SJCRH30 (cell line): Measurements from ENCODE around the gene ST3GAL3. TPM values are rescaled to one million over a fixed set of nuclear protein-coding genes. Genes with fewer than 3 reads are reported as not detected.

Source experiments
- DNase-seq, 2 experiments: peaks; one replicate each; pipeline ENCODE4 v3.0.0-alpha.2; 2015 to 2020
- H3K27ac ChIP-seq: fragments of 250-450 bp; sonication (Bioruptor Pico); 2 replicates; pipeline ENCODE4 v1.5.1; 2020; ENCODE audit warnings: mild to moderate bottlenecking, moderate library complexity
- H3K27me3 ChIP-seq: fragments of 250-450 bp; sonication (Bioruptor Pico); 2 replicates; pipeline ENCODE4 v1.5.1; 2020; ENCODE audit warnings: mild to moderate bottlenecking, moderate library complexity
- H3K36me3 ChIP-seq: fragments of 250-450 bp; sonication (Bioruptor Pico); 2 replicates; pipeline ENCODE4 v1.5.1; 2020; ENCODE audit warnings: mild to moderate bottlenecking, moderate library complexity
- H3K4me1 ChIP-seq: fragments of 250-450 bp; sonication (Bioruptor Pico); 2 replicates; pipeline ENCODE4 v1.5.1; 2020; ENCODE audit warnings: mild to moderate bottlenecking, moderate library complexity
- H3K4me3 ChIP-seq: fragments of 250-450 bp; sonication (Bioruptor Pico); 2 replicates; pipeline ENCODE4 v1.5.1; 2020; ENCODE audit warnings: mild to moderate bottlenecking, moderate library complexity
- H3K9me3 ChIP-seq: fragments of 250-450 bp; sonication (Bioruptor Pico); replicated peaks from 2 replicates; pipeline ENCODE4 v1.5.1; 2020; ENCODE audit warnings: mild to moderate bottlenecking, moderate library complexity
- total RNA-seq: library from RNA; depleted of rRNA; stranded (reverse); fragments of >200 nt; shearing (Covaris generic); gene quantifications from 2 replicates; pipeline ENCODE4 v1.2.3, GENCODE V29; 2014

The ST3GAL3 gene
- total RNA-seq, 1 experiment from 2014 or later: 10.5 TPM

DNA sequence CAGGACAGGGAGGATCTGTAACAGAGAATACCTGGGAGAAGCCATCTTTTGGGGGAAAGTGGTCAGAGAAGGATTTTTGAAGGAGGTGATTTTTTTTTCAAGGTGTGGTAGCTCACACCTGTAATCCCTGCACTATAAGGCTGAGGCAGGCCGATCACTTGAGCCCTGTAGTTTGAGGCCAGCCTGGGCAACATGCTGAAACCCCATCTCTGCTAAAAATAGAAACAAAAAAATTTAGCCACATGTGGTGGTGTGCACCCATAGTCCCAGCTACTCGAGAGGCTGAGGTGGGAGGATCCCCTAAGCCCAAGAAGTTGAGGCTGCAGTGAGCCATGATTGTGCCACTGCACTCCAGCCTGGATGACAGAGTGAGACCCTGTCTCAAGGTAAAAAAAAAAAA lies 158.9 kb downstream of the ST3GAL3 start:
- H3K36me3 ChIP-seq: no peaks in the 10 kb centered on the region
- no peaks in the 10 kb centered on the region for H3K9me3 ChIP-seq
- no peak overlapping the region for H3K4me3 ChIP-seq
- no peak for DNase-seq
- no peak overlapping the region for H3K27ac ChIP-seq
- H3K27me3 ChIP-seq: no peaks in the 10 kb centered on the region
- H3K4me1 ChIP-seq: peaks cover 13% of the 10 kb centered on the region

DNA sequence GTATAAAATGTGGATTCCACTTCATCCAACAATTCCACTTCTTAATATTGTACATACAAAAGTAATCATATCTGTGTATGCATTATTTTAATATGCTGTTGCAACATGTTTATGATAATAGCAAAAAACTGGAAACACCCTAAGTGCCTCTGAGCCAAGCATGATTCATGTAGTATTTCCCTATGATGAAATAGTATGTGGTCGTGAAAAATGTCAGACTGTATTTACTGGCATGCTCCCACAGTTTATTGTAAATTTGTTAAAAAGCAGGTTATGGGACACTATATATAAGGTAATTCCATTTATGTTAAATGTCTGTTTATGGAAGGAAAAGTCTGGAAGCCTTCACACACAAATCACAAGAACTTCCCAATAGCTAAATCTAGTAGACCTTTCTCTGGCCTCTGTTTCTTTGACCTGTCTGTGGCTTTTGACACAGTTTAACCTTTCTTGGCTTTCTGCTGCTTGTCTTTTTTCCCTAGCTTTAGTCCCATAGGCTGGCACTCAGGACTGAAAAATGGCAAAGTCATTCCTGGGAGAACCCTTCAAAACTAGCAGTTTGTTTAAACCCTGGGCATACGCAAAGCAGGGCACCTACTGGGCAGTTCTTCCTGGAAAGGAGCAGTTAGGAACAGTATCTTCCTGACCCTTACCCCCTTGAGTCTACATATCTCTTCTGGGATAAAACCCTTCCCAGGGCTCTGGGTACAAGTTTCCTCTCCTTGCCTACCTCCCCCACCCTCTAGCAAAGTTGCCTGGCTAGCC lies 160.8 kb downstream of the ST3GAL3 start:
- Histone ChIP-seq H3K27me3 (no peaks in the 10 kb centered on the region), H3K27ac (no peak overlapping the region), H3K36me3 (no peaks in the 10 kb centered on the region), H3K4me3 (no peak overlapping the region), H3K9me3 (no peaks in the 10 kb centered on the region), H3K4me1 (peaks cover 13% of the 10 kb centered on the region)
- DNase-seq: no peak

DNA sequence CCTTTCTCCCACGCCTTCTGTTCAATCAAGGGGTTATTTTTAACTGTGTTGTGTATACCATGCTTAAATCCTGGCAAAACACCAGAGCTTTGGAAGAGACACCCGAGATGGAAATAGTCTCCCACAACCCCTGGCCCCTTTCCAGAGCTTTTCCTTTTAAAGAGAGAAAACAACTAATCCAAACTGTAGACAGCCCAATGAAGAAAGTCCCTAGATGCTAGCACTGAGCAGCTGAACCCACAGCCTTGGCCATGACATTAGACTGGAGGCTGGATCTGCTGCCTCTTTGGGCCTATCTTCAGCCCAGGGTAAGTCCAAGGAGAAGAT lies 161.4 kb downstream of the ST3GAL3 start:
- no peak overlapping the region for H3K27ac ChIP-seq
- peak; percentile 84 to 94 for DNase-seq
- H3K9me3 ChIP-seq: no peaks in the 10 kb centered on the region
- H3K4me3 ChIP-seq: no peak overlapping the region
- peaks cover 13% of the 10 kb centered on the region for H3K4me1 ChIP-seq
- no peaks in the 10 kb centered on the region for H3K27me3 ChIP-seq
- no peaks in the 10 kb centered on the region for H3K36me3 ChIP-seq

DNA sequence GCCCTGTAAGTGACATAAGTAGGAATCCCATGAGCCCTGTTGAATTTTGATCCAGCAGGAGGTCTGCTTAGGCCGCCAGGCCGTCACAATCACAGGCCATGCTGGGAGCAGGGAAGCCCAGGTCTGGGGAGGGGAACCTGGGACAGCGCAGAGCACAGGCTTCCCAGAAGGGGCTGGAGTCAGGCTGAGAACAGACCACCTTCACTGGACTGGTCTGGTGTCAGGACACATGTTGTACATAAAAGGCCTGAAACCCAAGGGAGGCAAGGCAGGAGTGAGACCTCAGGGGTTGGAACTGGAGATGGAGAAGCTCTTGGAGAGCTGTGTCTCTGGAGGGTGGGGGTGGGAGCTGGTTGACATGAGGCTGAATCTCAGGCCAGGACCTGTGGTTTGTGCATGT lies 163.0 kb downstream of the ST3GAL3 start:
- no peaks in the 10 kb centered on the region for H3K27me3 ChIP-seq
- no peak overlapping the region for H3K4me3 ChIP-seq
- H3K4me1 ChIP-seq: peaks cover 13% of the 10 kb centered on the region
- no peak overlapping the region for H3K27ac ChIP-seq
- H3K9me3 ChIP-seq: no peaks in the 10 kb centered on the region
- DNase-seq: no peak
- H3K36me3 ChIP-seq: no peaks in the 10 kb centered on the region

DNA sequence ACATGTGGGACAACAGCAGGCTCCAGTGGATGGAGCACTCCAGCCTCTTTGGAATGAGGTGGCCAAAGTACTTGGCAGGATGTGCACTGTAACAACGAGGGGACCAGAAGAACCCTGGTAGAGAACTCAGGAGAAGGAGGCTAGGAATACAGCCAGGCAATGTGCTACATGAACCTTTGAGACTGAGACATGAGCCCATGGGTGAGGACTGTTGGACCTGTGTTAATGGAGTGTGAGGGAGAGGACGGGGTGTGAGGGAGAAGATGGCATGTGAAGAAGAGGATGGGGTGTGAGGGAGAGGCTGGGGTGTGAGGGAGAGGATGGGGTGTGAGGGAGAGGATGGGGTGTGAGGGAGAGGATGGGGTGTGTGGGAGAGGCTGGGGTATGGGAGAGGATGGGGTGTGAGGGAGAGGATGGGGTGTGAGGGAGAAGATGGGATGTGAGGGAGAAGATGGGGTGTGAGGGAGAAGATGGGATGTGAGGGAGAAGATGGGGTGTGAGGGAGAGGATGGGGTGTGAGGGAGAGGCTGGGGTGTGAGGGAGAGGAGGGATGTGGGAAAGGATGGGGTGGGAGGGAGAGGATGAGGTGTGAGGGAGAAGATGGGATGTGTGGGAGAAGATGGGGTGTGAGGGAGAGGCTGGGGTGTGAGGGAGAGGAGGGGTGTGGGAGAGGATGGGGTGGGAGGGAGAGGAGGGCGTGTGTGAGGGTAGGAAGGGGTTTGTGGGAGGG lies 164.0 kb downstream of the ST3GAL3 start:
- no peaks in the 10 kb centered on the region for H3K9me3 ChIP-seq
- H3K4me3 ChIP-seq: no peak overlapping the region
- peaks cover 13% of the 10 kb centered on the region for H3K4me1 ChIP-seq
- no peaks in the 10 kb centered on the region for H3K27me3 ChIP-seq
- H3K27ac ChIP-seq: no peak overlapping the region
- H3K36me3 ChIP-seq: no peaks in the 10 kb centered on the region
- DNase-seq: no peak

DNA sequence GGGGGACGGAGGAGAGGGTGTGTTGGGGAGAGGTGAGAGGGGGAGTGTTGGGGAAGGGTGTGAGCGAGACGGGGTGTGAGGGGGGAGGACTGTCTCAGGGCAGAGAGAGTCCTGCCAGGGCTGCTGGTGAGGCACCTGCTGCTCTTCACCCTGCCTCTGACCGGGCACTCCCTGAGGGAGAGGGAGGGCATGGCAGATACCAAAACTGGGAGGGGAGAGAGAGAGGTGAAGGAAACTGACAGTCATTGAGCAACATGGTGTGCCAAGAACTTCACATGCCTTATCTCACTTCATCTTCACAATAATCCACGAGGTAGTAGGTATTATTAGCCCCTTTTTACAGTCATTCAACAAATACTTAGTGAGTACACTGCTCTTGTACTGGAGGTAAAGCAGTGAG lies 164.9 kb downstream of the ST3GAL3 start:
- H3K4me1 ChIP-seq: peaks cover 13% of the 10 kb centered on the region
- no peak overlapping the region for H3K4me3 ChIP-seq
- H3K36me3 ChIP-seq: no peaks in the 10 kb centered on the region
- H3K27me3 ChIP-seq: no peaks in the 10 kb centered on the region
- DNase-seq: no peak
- H3K27ac ChIP-seq: no peak overlapping the region
- no peaks in the 10 kb centered on the region for H3K9me3 ChIP-seq

DNA sequence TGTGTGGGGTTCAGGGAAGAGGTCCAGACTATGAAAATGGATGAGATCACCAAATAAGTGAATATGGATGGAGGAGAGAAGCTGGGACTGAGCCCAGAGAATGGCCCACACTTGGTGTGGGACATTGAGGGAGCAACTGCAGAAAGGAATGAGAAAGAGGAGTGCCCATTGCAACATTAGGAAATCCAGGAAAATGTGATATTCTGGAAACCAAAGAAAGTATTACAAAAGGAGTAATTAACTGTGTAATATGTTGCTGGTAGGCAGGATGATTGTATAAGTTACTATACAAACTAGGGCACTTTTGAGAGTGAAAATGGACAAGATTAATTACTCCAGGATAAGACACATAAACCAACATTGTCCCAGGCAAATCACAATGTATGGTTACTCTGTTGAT lies 166.5 kb downstream of the ST3GAL3 start:
- Histone ChIP-seq H3K9me3 (no peaks in the 10 kb centered on the region), H3K4me1 (peaks cover 4% of the 10 kb centered on the region), H3K27me3 (no peaks in the 10 kb centered on the region), H3K27ac (no peak overlapping the region), H3K4me3 (no peak overlapping the region), H3K36me3 (no peaks in the 10 kb centered on the region)
- no peak for DNase-seq

DNA sequence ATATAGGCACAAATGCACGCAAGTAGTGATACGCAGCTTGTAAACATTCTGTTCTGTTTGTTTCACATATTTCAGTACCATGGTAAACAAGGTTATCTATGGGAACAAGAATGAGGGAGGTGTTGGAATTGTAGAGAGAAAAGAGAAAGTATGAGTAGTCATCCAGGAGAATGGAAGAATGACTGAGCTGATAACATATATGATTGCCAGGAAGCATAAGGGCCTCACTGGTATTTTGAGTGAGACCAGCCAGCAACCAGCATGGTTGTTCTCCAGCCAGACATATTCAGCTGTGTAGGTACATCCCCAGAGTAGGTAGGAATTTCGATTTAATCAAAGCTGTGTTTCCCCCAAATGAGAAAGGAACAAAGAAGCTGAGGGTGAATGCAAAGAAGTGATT lies 167.4 kb downstream of the ST3GAL3 start:
- Histone ChIP-seq H3K27me3 (no peaks in the 10 kb centered on the region), H3K36me3 (no peaks in the 10 kb centered on the region), H3K27ac (no peak overlapping the region), H3K4me1 (no peaks in the 10 kb centered on the region), H3K9me3 (no peaks in the 10 kb centered on the region), H3K4me3 (no peak overlapping the region)
- DNase-seq: no peak

DNA sequence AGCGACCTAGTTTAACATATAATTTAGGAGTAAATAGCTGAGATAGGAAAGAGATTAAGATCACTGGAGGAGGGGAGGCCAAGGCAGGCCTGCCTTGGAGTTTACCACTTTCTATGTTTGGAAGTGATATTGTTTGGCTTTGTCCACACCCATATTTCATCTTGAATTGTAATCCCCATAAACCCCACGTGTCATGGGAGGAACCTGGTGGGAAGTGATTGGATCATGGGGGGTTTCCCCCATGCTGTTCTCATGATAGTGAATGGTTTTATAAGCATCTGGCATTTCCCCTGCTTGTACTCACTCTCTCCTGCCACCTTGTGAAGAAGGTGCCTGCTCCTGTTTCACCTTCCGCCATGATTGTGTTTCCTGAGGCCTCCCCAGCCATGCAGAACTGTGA lies 168.0 kb downstream of the ST3GAL3 start:
- H3K4me1 ChIP-seq: no peaks in the 10 kb centered on the region; the same call in 1 of the 2 replicates

DNA sequence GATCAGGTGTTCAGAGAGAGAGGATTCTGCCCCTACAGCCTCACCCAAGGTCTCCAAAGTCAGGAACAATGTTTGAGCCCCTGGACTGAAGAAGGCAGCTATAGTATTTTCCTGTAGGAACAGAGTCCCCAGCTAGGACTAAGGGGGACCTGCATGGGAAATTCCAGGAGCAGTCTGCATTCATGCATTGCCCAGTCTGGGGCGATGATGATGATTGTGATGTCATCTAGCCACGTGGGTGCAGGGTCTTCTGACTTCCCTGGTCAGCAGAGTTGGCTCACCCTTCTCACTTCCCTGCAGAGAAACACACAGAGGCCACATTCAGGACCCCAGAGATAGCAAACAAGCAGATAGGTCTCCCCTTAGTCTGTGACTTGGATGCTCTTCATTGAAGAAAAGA lies 169.8 kb downstream of the ST3GAL3 start:
- no peak for DNase-seq
- no peaks in the 10 kb centered on the region for H3K36me3 ChIP-seq
- no peak overlapping the region for H3K27ac ChIP-seq
- no peaks in the 10 kb centered on the region for H3K9me3 ChIP-seq
- peaks cover 4% of the 10 kb centered on the region; the same call in 1 of the 2 replicates for H3K4me1 ChIP-seq
- no peaks in the 10 kb centered on the region for H3K27me3 ChIP-seq
- no peak overlapping the region for H3K4me3 ChIP-seq

More for the DNA sequence above, 168.0 kb downstream of the ST3GAL3 start:
- Histone ChIP-seq H3K4me3 (no peak overlapping the region), H3K27me3 (no peaks in the 10 kb centered on the region), H3K9me3 (no peaks in the 10 kb centered on the region), H3K27ac (no peak overlapping the region), H3K36me3 (no peaks in the 10 kb centered on the region)
- no peak for DNase-seq

DNA sequence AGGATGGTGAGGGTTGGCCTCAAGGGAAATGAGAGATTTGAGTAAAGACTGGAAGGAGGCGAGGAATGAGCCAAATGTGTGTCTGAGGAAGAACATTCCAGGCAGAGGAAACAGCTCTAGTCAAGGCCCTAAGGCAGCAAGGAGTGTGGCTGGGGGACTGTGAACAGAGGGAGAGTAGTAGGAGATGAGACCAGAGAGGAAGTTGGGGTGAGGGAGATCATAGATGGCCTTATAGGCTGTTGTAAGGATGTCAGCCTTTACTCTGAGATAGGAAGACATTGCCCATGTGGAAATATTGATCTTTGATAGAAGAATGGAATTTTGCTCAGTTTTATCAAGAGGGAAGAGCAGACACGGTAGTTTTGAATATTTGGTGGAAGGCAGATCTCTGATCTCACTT lies 171.1 kb downstream of the ST3GAL3 start:
- no peaks in the 10 kb centered on the region for H3K36me3 ChIP-seq
- H3K27ac ChIP-seq: no peak overlapping the region
- H3K27me3 ChIP-seq: no peaks in the 10 kb centered on the region
- peaks cover 4% of the 10 kb centered on the region; the same call in 1 of the 2 replicates for H3K4me1 ChIP-seq
- DNase-seq: no peak
- no peak overlapping the region for H3K4me3 ChIP-seq
- no peaks in the 10 kb centered on the region for H3K9me3 ChIP-seq

DNA sequence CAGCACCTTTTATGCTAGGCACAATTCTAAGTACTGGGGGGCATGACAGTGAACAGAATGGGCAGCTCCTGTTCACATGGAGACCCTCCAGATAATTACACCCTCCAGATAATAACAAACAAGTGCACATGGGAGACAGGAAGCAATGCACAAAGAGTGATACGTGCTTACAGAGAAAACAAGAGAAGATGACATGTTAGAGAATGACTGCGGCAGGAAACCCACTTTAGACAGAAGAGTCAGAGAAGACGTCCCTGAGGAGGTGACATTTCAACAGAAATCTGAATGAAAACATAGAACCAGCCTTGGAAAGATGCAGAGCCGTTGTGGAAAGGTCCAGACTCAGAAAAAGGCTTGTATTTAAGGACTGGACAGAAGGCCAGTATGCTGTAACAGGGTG lies 171.5 kb downstream of the ST3GAL3 start:
- no peaks in the 10 kb centered on the region for H3K9me3 ChIP-seq
- H3K27ac ChIP-seq: no peak overlapping the region
- H3K4me3 ChIP-seq: no peak overlapping the region
- H3K4me1 ChIP-seq: peaks cover 4% of the 10 kb centered on the region; the same call in 1 of the 2 replicates
- H3K36me3 ChIP-seq: no peaks in the 10 kb centered on the region
- no peak for DNase-seq
- no peaks in the 10 kb centered on the region for H3K27me3 ChIP-seq

DNA sequence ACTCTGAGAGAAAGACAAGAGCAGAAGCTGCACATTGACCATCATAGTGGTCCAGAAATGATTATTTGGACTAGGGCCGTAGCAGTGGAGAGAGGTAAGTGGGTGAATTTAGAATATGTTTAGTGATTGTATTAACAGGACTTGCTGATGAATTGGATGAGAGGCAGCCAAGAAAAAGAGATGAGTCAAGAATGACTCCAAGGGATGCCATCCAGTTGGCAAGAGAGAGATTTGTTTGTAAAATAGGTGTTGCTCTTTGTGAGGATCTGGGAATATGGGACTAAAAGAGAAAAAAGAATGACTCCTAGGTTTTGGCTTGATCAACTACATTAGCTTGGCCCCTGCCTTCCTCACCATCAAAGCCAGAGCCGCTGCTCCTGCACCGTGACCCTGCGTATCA lies 172.1 kb downstream of the ST3GAL3 start:
- Histone ChIP-seq H3K27me3 (no peaks in the 10 kb centered on the region), H3K27ac (no peak overlapping the region), H3K4me1 (peaks cover 4% of the 10 kb centered on the region; the same call in 1 of the 2 replicates), H3K9me3 (no peaks in the 10 kb centered on the region), H3K4me3 (no peak overlapping the region), H3K36me3 (no peaks in the 10 kb centered on the region)
- DNase-seq: no peak

DNA sequence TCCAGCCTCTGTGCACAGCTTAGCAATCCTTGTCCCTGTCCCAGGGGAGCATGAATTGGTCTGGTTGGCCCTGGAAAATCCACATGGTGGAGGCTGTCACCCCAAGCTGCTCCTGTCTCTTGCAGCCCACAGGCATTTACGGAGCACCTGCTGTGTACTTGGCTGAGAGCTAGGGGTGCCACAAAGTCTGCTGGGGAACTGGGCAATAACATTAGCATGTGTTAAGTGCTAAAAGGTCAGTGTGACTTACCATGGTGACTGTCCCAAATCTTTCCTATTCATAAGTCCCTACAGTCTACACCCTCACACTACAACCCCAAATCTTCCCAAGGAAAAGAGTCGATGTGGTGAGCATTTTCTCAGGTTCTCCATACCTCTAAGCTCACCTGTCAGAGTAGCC lies 172.7 kb downstream of the ST3GAL3 start:
- DNase-seq: no peak
- Histone ChIP-seq H3K27ac (no peak overlapping the region), H3K9me3 (no peaks in the 10 kb centered on the region), H3K4me1 (peaks cover 9% of the 10 kb centered on the region; the same call in 1 of the 2 replicates), H3K36me3 (no peaks in the 10 kb centered on the region), H3K27me3 (no peaks in the 10 kb centered on the region), H3K4me3 (no peak overlapping the region)

DNA sequence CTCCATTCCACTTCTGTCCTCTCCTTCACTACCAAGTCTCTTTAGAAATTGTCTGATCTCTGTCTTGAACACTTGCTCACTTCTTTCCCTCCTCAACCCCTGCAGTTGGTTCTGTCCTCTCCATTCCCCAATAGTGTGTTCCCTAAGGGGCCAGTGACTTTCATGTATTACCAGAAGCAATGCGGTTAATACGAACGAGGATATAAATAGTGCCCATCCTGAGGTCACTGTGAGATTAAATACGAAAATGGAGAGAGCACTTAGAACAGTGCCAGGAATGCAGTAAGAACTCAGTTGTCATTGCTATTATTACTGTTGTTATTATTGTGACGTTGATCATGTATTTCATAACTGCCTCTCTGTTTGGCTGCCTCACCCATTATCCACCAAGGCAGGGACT lies 173.3 kb downstream of the ST3GAL3 start:
- no peaks in the 10 kb centered on the region for H3K9me3 ChIP-seq
- H3K4me3 ChIP-seq: no peak overlapping the region
- no peak for DNase-seq
- no peaks in the 10 kb centered on the region for H3K27me3 ChIP-seq
- no peak overlapping the region for H3K27ac ChIP-seq
- H3K36me3 ChIP-seq: no peaks in the 10 kb centered on the region
- peaks cover 10% of the 10 kb centered on the region; the same call in 1 of the 2 replicates for H3K4me1 ChIP-seq
